ENCODE data around the gene TRMT10C. TPM values are rescaled to one million over a fixed set of nuclear protein-coding genes. Genes with fewer than 3 reads are reported as not detected.
A peak's percentile ranks its signal among the peaks of the same experiment; 100 is the strongest.

The TRMT10C gene
- total RNA-seq, 1 donor from 2014 or later, result 85.9 TPM

DNA sequence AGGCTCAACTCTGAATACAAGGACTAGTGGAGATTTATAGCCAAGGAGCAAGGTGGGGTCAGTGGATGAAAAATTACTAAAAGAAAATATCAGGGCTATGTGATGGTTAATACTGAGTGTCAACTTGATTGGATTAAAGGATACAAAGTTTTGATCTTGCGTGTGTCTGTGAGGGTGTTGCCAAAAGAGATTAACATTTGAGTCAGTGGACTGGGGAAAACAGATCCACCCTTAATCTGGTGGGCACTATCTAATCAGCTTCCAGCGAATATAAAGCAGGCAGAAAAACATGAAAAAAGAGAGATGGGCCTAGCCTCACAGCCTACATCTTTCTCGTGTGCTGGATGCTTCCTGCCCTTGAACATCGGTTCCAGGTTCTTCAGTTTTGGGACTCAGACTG, 34.2 kb upstream of the TRMT10C start:
- TF ChIP-seq EZH2 (IDR thresholded peaks at IDR 0.05) (no peak), EZH2phosphoT487 (IDR thresholded peaks at IDR 0.05) (no peak)
- TF ChIP-seq, protein P1, sequence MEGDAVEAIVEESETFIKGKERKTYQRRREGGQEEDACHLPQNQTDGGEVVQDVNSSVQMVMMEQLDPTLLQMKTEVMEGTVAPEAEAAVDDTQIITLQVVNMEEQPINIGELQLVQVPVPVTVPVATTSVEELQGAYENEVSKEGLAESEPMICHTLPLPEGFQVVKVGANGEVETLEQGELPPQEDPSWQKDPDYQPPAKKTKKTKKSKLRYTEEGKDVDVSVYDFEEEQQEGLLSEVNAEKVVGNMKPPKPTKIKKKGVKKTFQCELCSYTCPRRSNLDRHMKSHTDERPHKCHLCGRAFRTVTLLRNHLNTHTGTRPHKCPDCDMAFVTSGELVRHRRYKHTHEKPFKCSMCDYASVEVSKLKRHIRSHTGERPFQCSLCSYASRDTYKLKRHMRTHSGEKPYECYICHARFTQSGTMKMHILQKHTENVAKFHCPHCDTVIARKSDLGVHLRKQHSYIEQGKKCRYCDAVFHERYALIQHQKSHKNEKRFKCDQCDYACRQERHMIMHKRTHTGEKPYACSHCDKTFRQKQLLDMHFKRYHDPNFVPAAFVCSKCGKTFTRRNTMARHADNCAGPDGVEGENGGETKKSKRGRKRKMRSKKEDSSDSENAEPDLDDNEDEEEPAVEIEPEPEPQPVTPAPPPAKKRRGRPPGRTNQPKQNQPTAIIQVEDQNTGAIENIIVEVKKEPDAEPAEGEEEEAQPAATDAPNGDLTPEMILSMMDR (IDR thresholded peaks at IDR 0.05), result no peak
- Mint-ChIP-seq H3K9me3 (no peaks in the 10 kb centered on the region), H3K4me1 (no peaks in the 10 kb centered on the region), H3K36me3 (no peaks in the 10 kb centered on the region), H3K27ac (no peak overlapping the region), H3K4me3 (no peak overlapping the region), H3K27me3 (ENCODE audit: insufficient read depth, low read depth) (no peaks in the 10 kb centered on the region)
- Histone ChIP-seq H2AFZ (replicated peaks) (no peak overlapping the region), H3K27ac (no peak overlapping the region), H4K20me1 (ENCODE audit: low read depth) (no peaks in the 10 kb centered on the region), H3K9me3 (ENCODE audit: low read depth) (no peaks in the 10 kb centered on the region), H3F3A (ENCODE audit: low read depth) (no peaks in the 10 kb centered on the region), H3K9ac (no peak overlapping the region), H3K27me3 (no peaks in the 10 kb centered on the region), H3K79me2 (ENCODE audit: low read depth) (no peaks in the 10 kb centered on the region), H3K4me3 (no peak overlapping the region), H3K36me3 (no peaks in the 10 kb centered on the region), H3K4me2 (no peak overlapping the region), H3K4me1 (no peaks in the 10 kb centered on the region)
- DNase-seq (ENCODE audit: low spot score), result no peak

DNA sequence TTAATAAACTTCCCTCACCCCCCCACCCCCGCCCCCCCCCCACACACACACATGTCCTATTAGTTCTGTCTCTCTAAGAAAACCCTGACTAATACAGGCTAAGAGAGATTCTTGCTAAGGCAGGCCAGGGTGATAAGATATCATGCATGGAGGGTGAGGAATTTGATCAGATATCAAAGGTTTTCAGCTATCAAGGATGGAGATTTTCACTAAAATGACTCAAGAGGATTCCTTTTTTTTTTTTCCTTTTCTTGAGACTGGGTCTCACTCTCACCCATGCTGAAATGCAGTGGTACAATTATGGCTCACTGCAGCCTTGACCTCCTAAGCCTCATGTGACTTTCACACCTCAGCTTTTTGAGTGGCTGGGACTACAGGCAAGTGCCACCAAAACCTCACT, 33.8 kb upstream of the TRMT10C start:
- Histone ChIP-seq H4K20me1 (ENCODE audit: low read depth) (no peaks in the 10 kb centered on the region), H3K27ac (no peak overlapping the region), H3F3A (ENCODE audit: low read depth) (no peaks in the 10 kb centered on the region), H3K9ac (no peak overlapping the region), H2AFZ (replicated peaks) (no peak overlapping the region), H3K36me3 (no peaks in the 10 kb centered on the region), H3K4me2 (no peak overlapping the region), H3K27me3 (no peaks in the 10 kb centered on the region), H3K9me3 (ENCODE audit: low read depth) (no peaks in the 10 kb centered on the region), H3K4me1 (no peaks in the 10 kb centered on the region), H3K79me2 (ENCODE audit: low read depth) (no peaks in the 10 kb centered on the region), H3K4me3 (no peak overlapping the region)
- no peaks in the 10 kb centered on the region for H3K36me3 Mint-ChIP-seq
- TF ChIP-seq EZH2phosphoT487 (IDR thresholded peaks at IDR 0.05) (no peak), EZH2 (IDR thresholded peaks at IDR 0.05) (no peak)
- TF ChIP-seq, protein P1 (IDR thresholded peaks at IDR 0.05), result no peak
- no peaks in the 10 kb centered on the region for H3K4me1 Mint-ChIP-seq
- no peak for DNase-seq (ENCODE audit: low spot score)
- no peak overlapping the region for H3K4me3 Mint-ChIP-seq
- no peaks in the 10 kb centered on the region for H3K9me3 Mint-ChIP-seq
- H3K27me3 Mint-ChIP-seq (ENCODE audit: insufficient read depth, low read depth), result no peaks in the 10 kb centered on the region
- no peak overlapping the region for H3K27ac Mint-ChIP-seq

DNA sequence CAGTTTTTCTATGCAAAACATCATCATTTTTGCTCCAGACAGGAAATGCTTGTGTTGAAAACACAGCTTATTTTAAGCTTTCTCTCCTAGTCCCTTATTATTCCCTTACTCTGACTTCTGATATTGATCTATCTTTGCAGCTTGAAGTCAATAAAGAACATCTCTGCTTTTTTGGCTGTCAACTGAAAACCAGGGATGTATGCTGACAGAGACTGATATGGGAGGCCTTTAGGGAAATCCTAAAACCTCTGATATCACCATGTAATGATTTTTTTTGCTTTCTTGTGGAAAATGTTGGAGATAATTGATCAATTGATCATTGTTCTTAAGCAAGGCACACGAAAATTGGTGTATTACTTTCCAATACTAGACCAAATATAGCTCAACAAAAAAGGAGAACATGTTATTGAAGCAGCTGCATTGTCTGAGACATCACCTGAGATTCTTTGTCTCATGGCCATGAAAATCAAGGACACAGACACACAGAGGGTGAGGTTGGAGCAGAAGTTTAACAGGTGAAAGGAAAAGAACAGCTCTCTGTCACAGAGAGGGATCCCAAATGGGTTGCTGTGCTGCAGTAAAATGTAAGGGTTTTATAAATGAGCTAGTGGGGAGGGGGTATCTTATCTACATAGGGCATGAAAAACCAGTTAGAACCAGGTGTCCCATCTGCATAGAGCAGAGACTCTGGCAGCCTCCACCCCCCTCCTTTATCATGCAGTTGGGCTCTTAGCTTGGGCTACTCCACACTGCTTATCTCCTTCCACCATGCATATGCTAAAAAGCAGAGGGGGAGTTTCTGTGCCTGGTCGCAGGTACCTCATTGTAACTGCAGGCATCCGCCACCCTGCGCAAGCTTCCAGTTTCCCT, 31.6 kb upstream of the TRMT10C start:
- H3K4me3 Mint-ChIP-seq, result no peak overlapping the region
- Histone ChIP-seq H3K4me1 (no peaks in the 10 kb centered on the region), H3K36me3 (no peaks in the 10 kb centered on the region), H3K4me2 (no peak overlapping the region), H3K27me3 (no peaks in the 10 kb centered on the region), H4K20me1 (ENCODE audit: low read depth) (no peaks in the 10 kb centered on the region), H3F3A (ENCODE audit: low read depth) (no peaks in the 10 kb centered on the region), H3K27ac (no peak overlapping the region), H3K4me3 (no peak overlapping the region), H3K79me2 (ENCODE audit: low read depth) (no peaks in the 10 kb centered on the region), H3K9ac (no peak overlapping the region), H2AFZ (replicated peaks) (peak overlapping the region; percentile 65), H3K9me3 (ENCODE audit: low read depth) (no peaks in the 10 kb centered on the region)
- H3K4me1 Mint-ChIP-seq, result no peaks in the 10 kb centered on the region
- TF ChIP-seq, protein P1 (IDR thresholded peaks at IDR 0.05), result no peak
- TF ChIP-seq EZH2phosphoT487 (IDR thresholded peaks at IDR 0.05) (no peak), EZH2 (IDR thresholded peaks at IDR 0.05) (no peak)
- H3K9me3 Mint-ChIP-seq, result no peaks in the 10 kb centered on the region
- peaks cover 2% of the 10 kb centered on the region for H3K27me3 Mint-ChIP-seq (ENCODE audit: insufficient read depth, low read depth)
- H3K27ac Mint-ChIP-seq, result no peak overlapping the region
- H3K36me3 Mint-ChIP-seq, result no peaks in the 10 kb centered on the region
- DNase-seq (ENCODE audit: low spot score), result no peak
